B cell (primary cell): ENCODE measurements around the gene MED12L. TPM values are rescaled to one million over a fixed set of nuclear protein-coding genes. Genes with fewer than 3 reads are reported as not detected.

Experiments
- ATAC-seq: fragments of 200-7000 bp; cut with Tn5 transposase; one replicate; pipeline ENCODE4 v1.10.0; 2021; ENCODE audit warnings: low read depth, mild to moderate bottlenecking, moderate number of reproducible peaks, moderate library complexity
- CTCF ChIA-PET: fragments of 350-600 bp; sonication (Branson Sonifier 250); formaldehyde crosslinking; loops from one replicate; lab custom pipeline; 2021; ENCODE audit warnings: antibody characterized with exemption, inconsistent platforms; lab: Charles Lee
- POLR2A ChIA-PET: fragments of 350-600 bp; sonication (Branson Sonifier 250); formaldehyde crosslinking; loops from one replicate; lab custom pipeline; 2021; ENCODE audit warnings: antibody characterized with exemption; lab: Charles Lee
- DNase-seq: peaks from one replicate; pipeline ENCODE4 v3.0.0; 2013
- H2AFZ ChIP-seq: 2 replicates; pipeline ENCODE4 v1.6.1; 2012; ENCODE audit warnings: mild to moderate bottlenecking, low read depth, low read length; ENCODE audit not compliant: insufficient read depth, poor library complexity, severe bottlenecking
- H3K27ac ChIP-seq, 2 donors: 1 replicate in 1 of 2; 2 replicates in 1 of 2; pipeline ENCODE4 v1.5.1; 2012 to 2013; ENCODE audit warnings: low read length in 2 of 2, mild to moderate bottlenecking in 2 of 2, moderate library complexity in 1 of 2
- H3K27me3 ChIP-seq, 4 experiments: fragments of 200-600 bp in 1 of 4; sonication (generic) in 1 of 4; replicated peaks in 1 of 4; 1 replicate in 2 of 4; 2 replicates in 2 of 4; pipeline versions ENCODE4 v1.6.1 to v1.7.0; 2013 to 2016; ENCODE audit warnings: low read length in 3 of 4, mild to moderate bottlenecking in 2 of 4, mixed read lengths in 1 of 4, moderate library complexity in 1 of 4; ENCODE audit not compliant: insufficient read depth in 4 of 4, control insufficient read depth in 3 of 4; ENCODE audit errors: control extremely low read depth in 1 of 4
- H3K36me3 ChIP-seq, 2 experiments: replicated peaks in 1 of 2; 1 replicate in 1 of 2; 2 replicates in 1 of 2; pipeline versions ENCODE4 v1.6.1 to v1.7.1; 2013; ENCODE audit warnings: low read length in 1 of 2; ENCODE audit not compliant: insufficient read depth in 2 of 2, control insufficient read depth in 1 of 2; ENCODE audit errors: control extremely low read depth in 1 of 2, extremely low read depth in 1 of 2
- H3K4me1 ChIP-seq, 2 donors: fragments of 200-600 bp in 1 of 2; sonication (generic) in 1 of 2; 1 replicate in 1 of 2; 2 replicates in 1 of 2; pipeline versions ENCODE4 v1.5.1 to v1.6.1; 2013 to 2017; ENCODE audit warnings: low read length in 2 of 2; ENCODE audit not compliant: control insufficient read depth in 2 of 2, insufficient read depth in 2 of 2
- H3K4me2 ChIP-seq: replicated peaks from 2 replicates; pipeline ENCODE3; 2012; ENCODE audit warnings: mild to moderate bottlenecking, low read depth, low read length; ENCODE audit not compliant: poor library complexity, severe bottlenecking
- H3K4me3 ChIP-seq, 5 experiments: fragments of 200-600 bp in 1 of 5; sonication (generic) in 1 of 5; 1 replicate in 3 of 5; 2 replicates in 2 of 5; pipeline versions ENCODE4 v1.5.1 to v1.7.0; 2011 to 2016; ENCODE audit warnings: low read length in 4 of 5, mild to moderate bottlenecking in 4 of 5, low read depth in 2 of 5, control low read depth in 1 of 5, moderate library complexity in 1 of 5; ENCODE audit not compliant: insufficient read depth in 1 of 5; ENCODE audit errors: control extremely low read depth in 1 of 5, extremely low read depth in 1 of 5
- H3K79me2 ChIP-seq: fragments of 200-600 bp; sonication (generic); one replicate; pipeline ENCODE4 v1.6.0; 2016; ENCODE audit warnings: low read length; ENCODE audit not compliant: control insufficient read depth, insufficient read depth
- H3K9ac ChIP-seq: fragments of 200-600 bp; sonication (generic); 2 replicates; pipeline ENCODE4 v1.6.1; 2017; ENCODE audit warnings: mild to moderate bottlenecking, low read length, moderate library complexity
- H3K9me3 ChIP-seq, 3 donors: one replicate each; pipeline versions ENCODE4 v1.6.1 to v1.7.1; 2013; ENCODE audit warnings: low read length in 2 of 3; ENCODE audit not compliant: control insufficient read depth in 2 of 3, insufficient read depth in 1 of 3; ENCODE audit errors: control extremely low read depth in 1 of 3
- H4K20me1 ChIP-seq: 2 replicates; pipeline ENCODE4 v1.6.0; 2012; ENCODE audit warnings: mild to moderate bottlenecking, low read length; ENCODE audit not compliant: insufficient read depth, control insufficient read depth, poor library complexity, severe bottlenecking
- H3K27ac Mint-ChIP-seq: one replicate; pipeline ENCODE4 v1.8.0; 2021; ENCODE audit warnings: mixed read lengths
- H3K27me3 Mint-ChIP-seq: one replicate; pipeline ENCODE4 v1.8.0; 2021; ENCODE audit warnings: mixed read lengths
- H3K4me1 Mint-ChIP-seq: one replicate; pipeline ENCODE4 v1.8.0; 2021; ENCODE audit warnings: mixed read lengths
- H3K4me3 Mint-ChIP-seq: one replicate; pipeline ENCODE4 v1.8.0; 2021; ENCODE audit warnings: mixed read lengths
- H3K9me3 Mint-ChIP-seq: one replicate; pipeline ENCODE4 v1.8.0; 2022; ENCODE audit warnings: mixed read lengths; ENCODE audit not compliant: insufficient read depth
- CTCF ChIP-seq: fragments of 200-600 bp; IDR thresholded peaks from one replicate; pipeline ENCODE4 v1.8.0; 2022; ENCODE audit warnings: antibody characterized with exemption, mild to moderate bottlenecking
- EZH2 ChIP-seq: IDR thresholded peaks from 2 replicates; pipeline ENCODE4 v1.6.1; 2012; ENCODE audit warnings: borderline replicate concordance, low read depth, mild to moderate bottlenecking, moderate library complexity, low read length; ENCODE audit not compliant: insufficient read depth, poor library complexity, severe bottlenecking
- WGBS: methylation state at CpG from one replicate; pipeline ENCODE4 v1.1.5; 2013; ENCODE audit warnings: missing lambda C conversion rate; ENCODE audit not compliant: insufficient coverage; 5-methylcytosine and 5-hydroxymethylcytosine counted together
- intact Hi-C: fragments of 100-400 bp; cut with micrococcal nuclease; formaldehyde crosslinking; loops from one replicate; pipeline ENCODE4 v1.10.0; 2022
- polyA plus RNA-seq: library from polyadenylated mRNA; depleted of rRNA; stranded (reverse); fragments of >200 nt; gene quantifications from 2 replicates; pipeline ENCODE4 v1.2.3, GENCODE V29; 2012
- total RNA-seq, 2 donors: library from RNA; stranded (reverse); fragments of 120-200 nt in 1 of 2; gene quantifications; 1 replicate in 1 of 2; 2 replicates in 1 of 2; pipeline versions ENCODE4 v1.2.3 to v1.2.4, GENCODE V29; 2013 to 2022

MED12L gene
- total and polyA plus RNA-seq, 2 donors (not counting 1 experiment from before 2014, with no cell fraction given): 0.07 to 0.30 TPM

GRCh38 chr3:151227807-151228665 lies 142.6 kb downstream of the MED12L start:
- ATAC-seq: peak; percentile 85
- H3K4me1 Mint-ChIP-seq: peaks cover 39% of the 10 kb centered on the region
- Histone ChIP-seq H3K27me3 (no peaks in the 10 kb centered on the region), H3K27ac (peak overlapping the region; percentile 25 to 58), H3K9ac (no peak overlapping the region), H3K4me3 (no peak overlapping the region), H4K20me1 (no peaks in the 10 kb centered on the region), H3K4me1 (peaks cover 39 to 40% of the 10 kb centered on the region in 2 donors), H3K9me3 (no peaks in the 10 kb centered on the region), H3K36me3 (peaks cover 0 to 5% of the 10 kb centered on the region in 2 experiments), H3K79me2 (peaks cover 14% of the 10 kb centered on the region), H3K4me2 (peak overlapping the region; percentile 22), H2AFZ (no peak overlapping the region)
- H3K9me3 Mint-ChIP-seq: no peaks in the 10 kb centered on the region
- DNase-seq: peak; percentile 90
- intact Hi-C loops: loop anchor here (1.0 to 2.0 kb wide), 6 partner anchors 50 to 691 kb away; partner anchors contain the start of gene P2RY14
- 71% methylated on average over 5 of the region's 9 CpGs for WGBS
- TF ChIP-seq EZH2 (no peak), CTCF (peak; percentile 91)
- ChIA-PET POLR2A (interaction anchor here (1.3 to 4.3 kb wide), 2 partner anchors 38 to 51 kb away, joined by 3 to 52 read pairs; partner anchors contain the start of gene P2RY14), CTCF (interaction anchor here (0.5 to 12.2 kb wide), 41 partner anchors 8 to 1047 kb away, joined by 3 to 460 read pairs (median 5); partner anchors contain the start of gene P2RY14)
- no peaks in the 10 kb centered on the region for H3K27me3 Mint-ChIP-seq
- peak overlapping the region; percentile 86 for H3K27ac Mint-ChIP-seq
- no peak overlapping the region for H3K4me3 Mint-ChIP-seq
